ENCODE measurements around the gene COL4A3. TPM values are rescaled to one million over a fixed set of nuclear protein-coding genes. Genes with fewer than 3 reads are reported as not detected.

The COL4A3 gene
- total RNA-seq, 1 donor from 2014 or later: 1.1 TPM

DNA sequence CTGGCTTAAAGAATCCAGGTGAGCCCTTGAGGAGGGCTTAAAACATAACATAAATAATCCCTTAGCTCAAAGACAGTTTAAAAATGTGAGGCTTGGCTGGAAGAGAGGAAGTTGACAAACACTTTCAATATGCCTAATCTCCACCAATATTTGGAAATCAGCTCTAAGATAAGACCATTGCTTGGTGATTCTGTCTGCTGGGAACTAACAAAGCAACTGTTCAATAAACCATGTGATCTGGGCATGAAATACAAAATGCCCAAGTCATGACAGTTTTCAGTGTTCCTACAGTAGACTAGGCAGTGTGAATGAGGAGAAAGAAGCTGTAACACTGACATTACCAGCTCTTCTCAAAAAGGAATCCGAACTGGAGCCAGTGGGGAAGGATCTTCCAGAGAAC, 171.3 kb downstream of the COL4A3 start:
- intact Hi-C loops (cut with DNase I): no loop called here
- H3K27ac ChIP-seq: no peak overlapping the region
- no peaks in the 10 kb centered on the region for H3K9me3 ChIP-seq
- H3K4me1 ChIP-seq: no peaks in the 10 kb centered on the region
- peaks cover 13 to 50% of the 10 kb centered on the region in 2 donors for H3K36me3 ChIP-seq
- H3K27me3 ChIP-seq: no peaks in the 10 kb centered on the region
- no peak for DNase-seq (ENCODE audit: low spot score in 2 of 2)
- H3K4me3 ChIP-seq: no peak overlapping the region
- TF ChIP-seq CTCF (IDR thresholded peaks at IDR 0.05): no peak

DNA sequence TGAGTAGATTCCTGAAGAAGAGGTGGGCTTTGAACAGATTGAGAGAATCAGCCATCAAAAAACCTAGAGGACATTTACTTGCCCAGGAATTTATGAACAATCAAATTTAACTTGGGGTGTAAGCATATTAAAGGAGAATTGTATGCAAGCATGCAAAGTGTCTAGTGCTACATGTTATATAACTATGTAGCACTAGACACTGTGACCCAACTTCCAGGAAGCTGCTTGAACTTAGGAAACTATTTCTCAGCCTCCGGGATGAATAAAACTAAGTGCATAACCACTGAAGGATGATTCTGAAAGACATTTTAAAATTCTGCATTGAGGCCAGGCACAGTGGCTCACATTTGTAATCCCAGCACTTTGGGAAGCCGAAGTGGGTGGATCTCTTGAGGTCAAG, 173.0 kb downstream of the COL4A3 start:
- Histone ChIP-seq H3K4me3 (no peak overlapping the region), H3K27me3 (no peaks in the 10 kb centered on the region), H3K36me3 (peaks cover 17 to 56% of the 10 kb centered on the region in 2 donors), H3K9me3 (no peaks in the 10 kb centered on the region), H3K27ac (no peak overlapping the region), H3K4me1 (no peaks in the 10 kb centered on the region)
- DNase-seq (ENCODE audit: low spot score in 2 of 2): no peak
- no peak for TF ChIP-seq CTCF (IDR thresholded peaks at IDR 0.05)
- intact Hi-C loops (cut with DNase I): no loop called here

- intact Hi-C loops (cut with DNase I): no loop called here
- no peaks in the 10 kb centered on the region for H3K4me1 ChIP-seq
- H3K9me3 ChIP-seq: no peaks in the 10 kb centered on the region
- TF ChIP-seq CTCF (IDR thresholded peaks at IDR 0.05): no peak
- H3K27ac ChIP-seq: no peak overlapping the region
- peaks cover 10 to 46% of the 10 kb centered on the region in 2 donors for H3K36me3 ChIP-seq
- no peak for DNase-seq (ENCODE audit: low spot score in 2 of 2)
- no peak overlapping the region for H3K4me3 ChIP-seq
- H3K27me3 ChIP-seq: no peaks in the 10 kb centered on the region
Measured at GRCh38 chr2:227339098-227339599, 174.7 kb downstream of the COL4A3 start.

GRCh38 chr2:227340106-227340505, 175.7 kb downstream of the COL4A3 start:
- H3K9me3 ChIP-seq: no peaks in the 10 kb centered on the region
- H3K36me3 ChIP-seq: peaks cover 10 to 45% of the 10 kb centered on the region in 2 donors
- no peak overlapping the region for H3K27ac ChIP-seq
- H3K27me3 ChIP-seq: no peaks in the 10 kb centered on the region
- intact Hi-C loops (cut with DNase I): no loop called here
- DNase-seq (ENCODE audit: low spot score in 2 of 2): no peak
- H3K4me1 ChIP-seq: no peaks in the 10 kb centered on the region
- no peak overlapping the region for H3K4me3 ChIP-seq
- TF ChIP-seq CTCF (IDR thresholded peaks at IDR 0.05): no peak

DNA sequence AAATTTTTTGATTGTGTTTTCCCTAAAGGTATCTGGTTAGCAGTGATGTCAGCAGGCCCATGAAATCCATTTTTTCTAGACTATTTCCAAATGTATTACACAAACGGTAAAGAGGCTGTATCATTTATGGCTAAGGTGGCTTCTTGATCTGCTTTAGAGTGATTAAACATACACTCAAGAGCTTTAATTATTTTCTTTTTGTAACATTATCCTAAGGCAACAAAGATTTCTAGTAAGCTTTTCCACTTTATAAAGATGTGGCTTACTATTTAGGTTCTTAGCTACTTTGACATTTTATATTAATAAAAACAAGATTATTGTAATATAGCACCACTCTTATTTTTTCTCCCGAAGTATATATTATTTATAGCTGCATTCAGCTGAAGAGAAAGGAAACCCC, 177.1 kb downstream of the COL4A3 start:
- Histone ChIP-seq H3K4me1 (no peaks in the 10 kb centered on the region), H3K4me3 (no peak overlapping the region), H3K36me3 (peaks cover 10 to 31% of the 10 kb centered on the region in 2 donors), H3K27me3 (no peaks in the 10 kb centered on the region), H3K9me3 (no peaks in the 10 kb centered on the region), H3K27ac (no peak overlapping the region)
- DNase-seq (ENCODE audit: low spot score in 2 of 2): no peak
- intact Hi-C loops (cut with DNase I): no loop called here
- TF ChIP-seq CTCF (IDR thresholded peaks at IDR 0.05): no peak

- intact Hi-C loops (cut with DNase I): no loop called here
- TF ChIP-seq CTCF (IDR thresholded peaks at IDR 0.05): no peak
- DNase-seq (ENCODE audit: low spot score in 2 of 2): no peak
- Histone ChIP-seq H3K27me3 (no peaks in the 10 kb centered on the region), H3K9me3 (no peaks in the 10 kb centered on the region), H3K36me3 (peaks cover 13 to 42% of the 10 kb centered on the region in 2 donors), H3K27ac (no peak overlapping the region), H3K4me1 (no peaks in the 10 kb centered on the region), H3K4me3 (no peak overlapping the region)
Measured at GRCh38 chr2:227344231-227344630, 179.8 kb downstream of the COL4A3 start.
